WTC11 (cell line): ENCODE measurements around the gene GZF1.

Experiments
- ESRRA ChIP-seq: sonication (generic); formaldehyde crosslinking; IDR thresholded peaks from 2 replicates; pipeline ENCODE4 v1.8.1; 2022; ENCODE audit warnings: mild to moderate bottlenecking, missing genetic modification reagents, borderline replicate concordance
- FOXJ3 ChIP-seq: sonication (generic); formaldehyde crosslinking; IDR thresholded peaks from 2 replicates; pipeline ENCODE4 v1.9.0; 2021; ENCODE audit warnings: missing genetic modification reagents, mild to moderate bottlenecking, borderline replicate concordance
- GABPB1 ChIP-seq: sonication (generic); formaldehyde crosslinking; IDR thresholded peaks from 2 replicates; pipeline ENCODE4 v1.8.1; 2023; ENCODE audit warnings: mild to moderate bottlenecking, missing genetic modification reagents
- IRF2 ChIP-seq: sonication (generic); formaldehyde crosslinking; IDR thresholded peaks from 2 replicates; pipeline ENCODE4 v1.8.0; 2022; ENCODE audit warnings: low read depth, missing genetic modification reagents, borderline replicate concordance
- RELA ChIP-seq: sonication (generic); formaldehyde crosslinking; IDR thresholded peaks from 2 replicates; pipeline ENCODE4 v1.8.1; 2022; ENCODE audit warnings: missing genetic modification reagents, mild to moderate bottlenecking, borderline replicate concordance
- SMAD4 ChIP-seq: sonication (generic); formaldehyde crosslinking; IDR thresholded peaks from 2 replicates; pipeline ENCODE4 v1.8.0; 2022; ENCODE audit warnings: mild to moderate bottlenecking, missing genetic modification reagents
- ZBTB21 ChIP-seq: sonication (generic); formaldehyde crosslinking; IDR thresholded peaks from 2 replicates; pipeline ENCODE4 v1.8.1; 2023; ENCODE audit warnings: mild to moderate bottlenecking, missing genetic modification reagents, borderline replicate concordance
- ZNF121 ChIP-seq: sonication (generic); formaldehyde crosslinking; IDR thresholded peaks from 2 replicates; pipeline ENCODE4 v1.8.0; 2023; ENCODE audit warnings: missing genetic modification reagents
- ZNF232 ChIP-seq: sonication (generic); formaldehyde crosslinking; IDR thresholded peaks from 2 replicates; pipeline ENCODE4 v1.8.0; 2022; ENCODE audit warnings: mild to moderate bottlenecking, missing genetic modification reagents
- TF ChIP-seq, protein P1 (sequence below): sonication (generic); formaldehyde crosslinking; IDR thresholded peaks from 2 replicates; pipeline ENCODE4 v1.8.0; 2022; ENCODE audit warnings: mild to moderate bottlenecking, missing genetic modification reagents
- TF ChIP-seq, protein P2 (sequence below): fragments of 200-600 bp; IDR thresholded peaks from 2 replicates; pipeline ENCODE4 v1.8.0; 2022; ENCODE audit warnings: antibody characterized with exemption
- TF ChIP-seq, protein P3 (sequence below): sonication (generic); formaldehyde crosslinking; IDR thresholded peaks from 2 replicates; pipeline ENCODE4 v1.8.1; 2022; ENCODE audit warnings: low read depth, missing genetic modification reagents, borderline replicate concordance
- TF ChIP-seq, protein P4 (sequence below): sonication (generic); formaldehyde crosslinking; conservative IDR thresholded peaks from 2 replicates; pipeline ENCODE4 v1.8.1; 2023; ENCODE audit warnings: mild to moderate bottlenecking, low read depth, missing genetic modification reagents, moderate library complexity
- TF ChIP-seq, protein P5 (sequence below): sonication (generic); formaldehyde crosslinking; IDR thresholded peaks from 2 replicates; pipeline ENCODE4 v1.8.0; 2022; ENCODE audit warnings: mild to moderate bottlenecking, missing genetic modification reagents

DNA sequence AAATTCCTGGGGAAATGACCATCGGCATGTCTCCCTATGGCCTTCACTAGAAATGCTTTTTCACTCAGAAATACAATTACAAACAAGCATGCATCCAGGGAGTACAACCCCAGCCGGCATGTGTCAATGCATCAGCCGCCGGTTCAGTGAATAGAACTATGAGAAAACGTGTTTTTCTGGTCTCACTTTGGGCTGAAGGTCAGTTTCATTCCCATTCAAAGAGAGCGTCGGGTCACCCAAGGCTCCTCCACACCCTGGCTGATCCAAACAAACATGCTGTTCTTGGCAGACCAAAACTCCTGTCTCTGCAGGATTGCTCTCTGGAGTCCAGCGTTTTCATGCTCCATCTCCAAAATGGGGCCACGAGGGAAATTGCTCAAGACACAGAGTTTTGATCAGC is 46.9 kb upstream of the GZF1 start:
- TF ChIP-seq, protein P1, sequence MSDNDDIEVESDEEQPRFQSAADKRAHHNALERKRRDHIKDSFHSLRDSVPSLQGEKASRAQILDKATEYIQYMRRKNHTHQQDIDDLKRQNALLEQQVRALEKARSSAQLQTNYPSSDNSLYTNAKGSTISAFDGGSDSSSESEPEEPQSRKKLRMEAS, result no peak
- TF ChIP-seq, protein P2, sequence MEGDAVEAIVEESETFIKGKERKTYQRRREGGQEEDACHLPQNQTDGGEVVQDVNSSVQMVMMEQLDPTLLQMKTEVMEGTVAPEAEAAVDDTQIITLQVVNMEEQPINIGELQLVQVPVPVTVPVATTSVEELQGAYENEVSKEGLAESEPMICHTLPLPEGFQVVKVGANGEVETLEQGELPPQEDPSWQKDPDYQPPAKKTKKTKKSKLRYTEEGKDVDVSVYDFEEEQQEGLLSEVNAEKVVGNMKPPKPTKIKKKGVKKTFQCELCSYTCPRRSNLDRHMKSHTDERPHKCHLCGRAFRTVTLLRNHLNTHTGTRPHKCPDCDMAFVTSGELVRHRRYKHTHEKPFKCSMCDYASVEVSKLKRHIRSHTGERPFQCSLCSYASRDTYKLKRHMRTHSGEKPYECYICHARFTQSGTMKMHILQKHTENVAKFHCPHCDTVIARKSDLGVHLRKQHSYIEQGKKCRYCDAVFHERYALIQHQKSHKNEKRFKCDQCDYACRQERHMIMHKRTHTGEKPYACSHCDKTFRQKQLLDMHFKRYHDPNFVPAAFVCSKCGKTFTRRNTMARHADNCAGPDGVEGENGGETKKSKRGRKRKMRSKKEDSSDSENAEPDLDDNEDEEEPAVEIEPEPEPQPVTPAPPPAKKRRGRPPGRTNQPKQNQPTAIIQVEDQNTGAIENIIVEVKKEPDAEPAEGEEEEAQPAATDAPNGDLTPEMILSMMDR, result no peak
- TF ChIP-seq ZBTB21 (CRISPR knock-in tag) (no peak), ZNF121 (CRISPR knock-in tag) (no peak), ZNF232 (CRISPR knock-in tag) (no peak), IRF2 (CRISPR knock-in tag) (no peak), GABPB1 (CRISPR knock-in tag) (no peak), FOXJ3 (CRISPR knock-in tag) (no peak), ESRRA (CRISPR knock-in tag) (no peak), RELA (CRISPR knock-in tag) (no peak), SMAD4 (CRISPR knock-in tag) (no peak)
- TF ChIP-seq, protein P3, sequence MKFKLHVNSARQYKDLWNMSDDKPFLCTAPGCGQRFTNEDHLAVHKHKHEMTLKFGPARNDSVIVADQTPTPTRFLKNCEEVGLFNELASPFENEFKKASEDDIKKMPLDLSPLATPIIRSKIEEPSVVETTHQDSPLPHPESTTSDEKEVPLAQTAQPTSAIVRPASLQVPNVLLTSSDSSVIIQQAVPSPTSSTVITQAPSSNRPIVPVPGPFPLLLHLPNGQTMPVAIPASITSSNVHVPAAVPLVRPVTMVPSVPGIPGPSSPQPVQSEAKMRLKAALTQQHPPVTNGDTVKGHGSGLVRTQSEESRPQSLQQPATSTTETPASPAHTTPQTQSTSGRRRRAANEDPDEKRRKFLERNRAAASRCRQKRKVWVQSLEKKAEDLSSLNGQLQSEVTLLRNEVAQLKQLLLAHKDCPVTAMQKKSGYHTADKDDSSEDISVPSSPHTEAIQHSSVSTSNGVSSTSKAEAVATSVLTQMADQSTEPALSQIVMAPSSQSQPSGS (CRISPR knock-in tag), result no peak
- TF ChIP-seq, protein P4, sequence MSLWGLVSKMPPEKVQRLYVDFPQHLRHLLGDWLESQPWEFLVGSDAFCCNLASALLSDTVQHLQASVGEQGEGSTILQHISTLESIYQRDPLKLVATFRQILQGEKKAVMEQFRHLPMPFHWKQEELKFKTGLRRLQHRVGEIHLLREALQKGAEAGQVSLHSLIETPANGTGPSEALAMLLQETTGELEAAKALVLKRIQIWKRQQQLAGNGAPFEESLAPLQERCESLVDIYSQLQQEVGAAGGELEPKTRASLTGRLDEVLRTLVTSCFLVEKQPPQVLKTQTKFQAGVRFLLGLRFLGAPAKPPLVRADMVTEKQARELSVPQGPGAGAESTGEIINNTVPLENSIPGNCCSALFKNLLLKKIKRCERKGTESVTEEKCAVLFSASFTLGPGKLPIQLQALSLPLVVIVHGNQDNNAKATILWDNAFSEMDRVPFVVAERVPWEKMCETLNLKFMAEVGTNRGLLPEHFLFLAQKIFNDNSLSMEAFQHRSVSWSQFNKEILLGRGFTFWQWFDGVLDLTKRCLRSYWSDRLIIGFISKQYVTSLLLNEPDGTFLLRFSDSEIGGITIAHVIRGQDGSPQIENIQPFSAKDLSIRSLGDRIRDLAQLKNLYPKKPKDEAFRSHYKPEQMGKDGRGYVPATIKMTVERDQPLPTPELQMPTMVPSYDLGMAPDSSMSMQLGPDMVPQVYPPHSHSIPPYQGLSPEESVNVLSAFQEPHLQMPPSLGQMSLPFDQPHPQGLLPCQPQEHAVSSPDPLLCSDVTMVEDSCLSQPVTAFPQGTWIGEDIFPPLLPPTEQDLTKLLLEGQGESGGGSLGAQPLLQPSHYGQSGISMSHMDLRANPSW (CRISPR knock-in tag), result no peak
- TF ChIP-seq, protein P5, sequence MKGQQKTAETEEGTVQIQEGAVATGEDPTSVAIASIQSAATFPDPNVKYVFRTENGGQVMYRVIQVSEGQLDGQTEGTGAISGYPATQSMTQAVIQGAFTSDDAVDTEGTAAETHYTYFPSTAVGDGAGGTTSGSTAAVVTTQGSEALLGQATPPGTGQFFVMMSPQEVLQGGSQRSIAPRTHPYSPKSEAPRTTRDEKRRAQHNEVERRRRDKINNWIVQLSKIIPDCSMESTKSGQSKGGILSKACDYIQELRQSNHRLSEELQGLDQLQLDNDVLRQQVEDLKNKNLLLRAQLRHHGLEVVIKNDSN (CRISPR knock-in tag), result no peak
